Epithelial cell of prostate (primary cell): ENCODE data around the gene PVALEF.

ENCODE experiments used
- DNase-seq: peaks from one replicate; pipeline ENCODE4 v3.0.0-alpha.2; 2011; ENCODE audit warnings: low read depth, low spot score
- H3K27ac ChIP-seq: fragments of 450-650 bp; 2 replicates; pipeline ENCODE4 v1.5.1; 2017; ENCODE audit warnings: mild to moderate bottlenecking

PVALEF gene

DNA sequence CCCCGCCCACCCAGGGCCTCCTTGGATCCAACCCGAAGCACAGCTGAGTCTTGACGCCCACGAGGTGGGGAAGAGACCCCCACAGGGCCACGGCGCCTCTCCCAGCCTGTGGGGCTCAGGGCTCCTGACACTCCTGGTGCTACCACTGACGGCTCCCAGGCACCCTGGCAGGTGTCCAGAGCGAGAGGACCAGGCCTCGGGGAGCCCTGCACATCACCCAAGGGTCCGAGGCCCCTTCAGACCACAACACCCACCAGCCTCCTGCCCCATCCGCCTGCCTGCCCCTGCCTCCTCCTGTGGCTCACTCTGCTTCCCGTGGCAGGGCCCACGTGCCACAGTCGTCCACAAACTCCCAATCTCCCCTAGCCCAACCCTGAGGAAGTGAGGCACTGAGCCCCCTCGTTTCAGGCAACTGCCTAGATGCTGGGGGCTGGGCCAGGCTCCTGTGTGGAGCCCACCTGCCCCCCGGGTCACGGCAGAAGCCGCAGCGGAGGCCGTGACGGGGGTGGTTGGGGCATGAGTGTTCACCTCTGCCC, 29.0 kb downstream of the PVALEF start:
- H3K27ac ChIP-seq, result no peak overlapping the region
- DNase-seq, result no peak

GRCh38 chr17:81194941-81195901, 29.9 kb downstream of the PVALEF start:
- no peak overlapping the region for H3K27ac ChIP-seq
- no peak for DNase-seq

DNA sequence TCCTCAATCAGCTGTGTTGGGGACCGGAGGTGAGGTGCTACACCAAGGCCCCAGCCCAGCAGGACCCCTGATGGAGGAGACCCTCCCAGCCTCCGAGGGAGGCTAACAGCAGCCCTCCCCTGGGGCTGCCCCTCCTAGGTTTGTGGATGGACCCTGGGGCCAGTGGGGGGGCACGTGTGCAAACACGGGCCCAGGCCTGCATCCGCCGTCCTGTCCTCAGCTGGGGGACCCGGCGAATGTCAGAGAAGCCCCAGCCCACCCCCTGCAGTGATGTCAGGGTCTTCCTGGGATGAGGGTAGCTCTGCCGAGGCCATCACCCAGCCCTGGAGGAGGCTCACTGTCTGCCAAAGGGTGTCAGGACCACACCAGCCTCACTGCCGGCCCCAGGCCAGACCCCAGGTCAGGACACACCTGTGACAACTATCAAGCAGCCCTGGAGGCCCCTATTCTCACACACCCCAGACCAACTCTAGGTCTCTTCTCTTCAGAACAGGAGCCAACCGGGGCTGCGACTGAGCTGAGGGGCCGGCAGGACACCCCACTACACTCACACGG, 30.7 kb downstream of the PVALEF start:
- no peak overlapping the region for H3K27ac ChIP-seq
- DNase-seq, result no peak

GRCh38 chr17:81196505-81197408, 31.4 kb downstream of the PVALEF start:
- no peak overlapping the region for H3K27ac ChIP-seq
- no peak for DNase-seq

DNA sequence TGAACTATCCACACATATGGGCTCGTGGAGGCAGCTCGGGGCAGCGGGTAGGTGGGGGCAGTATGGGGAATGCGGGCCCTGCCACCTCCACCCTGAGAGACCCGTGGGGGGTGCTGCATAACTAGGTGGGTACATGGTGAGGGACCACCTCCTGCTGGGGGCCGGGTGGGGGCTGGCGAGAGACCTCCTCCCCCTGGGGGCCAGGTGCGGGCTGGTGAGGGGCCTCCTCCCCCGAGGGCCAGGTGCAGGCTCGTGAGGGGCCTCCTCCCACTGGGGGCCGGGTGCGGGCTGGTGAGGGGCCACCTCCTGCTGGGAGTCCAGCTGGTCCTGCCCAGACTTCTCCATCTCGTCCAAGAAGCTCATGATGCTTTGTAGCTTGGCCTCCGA, 32.1 kb downstream of the PVALEF start:
- DNase-seq, result no peak
- H3K27ac ChIP-seq, result no peak overlapping the region

- DNase-seq, result no peak
- no peak overlapping the region for H3K27ac ChIP-seq
These were observed 32.7 kb downstream of the PVALEF start for GRCh38 chr17:81197831-81198490.

DNA sequence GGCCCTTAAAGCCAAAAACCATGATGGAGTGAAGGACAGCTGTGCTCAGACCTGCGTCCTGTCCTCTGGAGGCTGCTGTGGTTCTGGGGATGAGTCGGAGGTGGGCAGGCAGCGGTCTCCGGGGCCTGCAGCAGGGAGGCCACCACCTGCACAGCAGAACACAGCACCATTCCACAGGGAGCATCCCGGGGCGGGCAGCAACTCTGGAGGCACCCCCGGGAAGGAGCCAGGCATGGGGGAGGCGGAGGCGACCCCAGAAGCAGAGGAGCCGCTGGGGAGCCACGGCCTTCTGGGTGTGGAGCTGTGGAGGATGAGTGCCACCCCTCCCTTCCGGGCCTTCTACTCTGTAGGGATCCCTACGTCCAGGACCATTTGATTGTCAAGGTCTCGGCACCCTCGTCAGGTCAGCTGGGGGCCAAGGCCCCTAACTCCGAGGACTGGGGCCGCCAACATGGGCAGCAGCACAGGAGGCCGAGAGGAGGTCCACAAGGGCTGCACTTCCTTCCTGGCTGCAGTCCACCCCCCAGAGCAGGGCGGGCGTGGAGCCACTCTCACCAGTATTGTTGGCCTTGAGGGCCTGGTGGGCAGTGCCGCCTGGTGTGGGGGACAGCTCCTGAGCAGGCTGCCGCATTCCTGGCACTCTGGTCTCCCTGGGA, 33.6 kb downstream of the PVALEF start:
- H3K27ac ChIP-seq, result no peak overlapping the region

DNA sequence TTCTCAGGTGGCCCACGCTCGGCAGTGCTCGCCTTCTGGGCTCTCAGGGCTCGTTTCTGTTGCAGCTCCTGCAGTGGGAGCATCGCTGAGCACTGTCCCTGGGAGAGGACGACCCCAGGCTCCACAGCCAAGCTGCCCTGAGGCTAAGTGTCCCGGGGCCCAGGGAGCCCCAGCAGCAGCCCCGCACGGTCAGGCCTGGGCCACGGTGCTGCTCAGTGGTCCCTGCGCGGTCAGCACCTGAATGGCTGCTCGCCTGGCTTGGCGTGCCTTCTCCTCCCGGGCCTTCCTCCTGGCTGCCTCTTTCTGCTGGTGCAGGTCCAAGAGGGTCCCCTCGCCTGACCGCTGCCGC, 34.1 kb downstream of the PVALEF start:
- no peak overlapping the region for H3K27ac ChIP-seq
- DNase-seq, result no peak

More for the DNA sequence above, 33.6 kb downstream of the PVALEF start:
- no peak for DNase-seq

DNA sequence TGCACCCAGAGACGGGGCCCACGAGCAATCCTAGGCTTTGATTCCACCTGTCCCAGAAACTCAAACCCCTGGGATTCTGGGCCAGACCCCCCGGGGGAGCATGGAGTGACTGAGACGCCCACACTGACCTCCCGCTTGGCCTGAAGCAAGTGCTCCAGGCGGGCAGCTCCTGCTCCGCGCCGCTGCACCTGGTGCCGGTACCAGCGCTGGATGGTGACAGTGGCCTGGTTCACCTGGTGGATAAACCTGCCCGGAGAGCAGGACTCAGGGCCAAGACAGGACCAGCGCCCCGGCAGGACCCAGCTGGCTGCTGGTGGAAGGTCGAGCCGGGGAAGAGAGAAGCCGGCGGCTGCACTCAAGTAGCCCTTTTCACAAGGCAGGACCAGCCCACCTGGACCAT, 34.9 kb downstream of the PVALEF start:
- no peak for DNase-seq
- H3K27ac ChIP-seq, result no peak overlapping the region

DNA sequence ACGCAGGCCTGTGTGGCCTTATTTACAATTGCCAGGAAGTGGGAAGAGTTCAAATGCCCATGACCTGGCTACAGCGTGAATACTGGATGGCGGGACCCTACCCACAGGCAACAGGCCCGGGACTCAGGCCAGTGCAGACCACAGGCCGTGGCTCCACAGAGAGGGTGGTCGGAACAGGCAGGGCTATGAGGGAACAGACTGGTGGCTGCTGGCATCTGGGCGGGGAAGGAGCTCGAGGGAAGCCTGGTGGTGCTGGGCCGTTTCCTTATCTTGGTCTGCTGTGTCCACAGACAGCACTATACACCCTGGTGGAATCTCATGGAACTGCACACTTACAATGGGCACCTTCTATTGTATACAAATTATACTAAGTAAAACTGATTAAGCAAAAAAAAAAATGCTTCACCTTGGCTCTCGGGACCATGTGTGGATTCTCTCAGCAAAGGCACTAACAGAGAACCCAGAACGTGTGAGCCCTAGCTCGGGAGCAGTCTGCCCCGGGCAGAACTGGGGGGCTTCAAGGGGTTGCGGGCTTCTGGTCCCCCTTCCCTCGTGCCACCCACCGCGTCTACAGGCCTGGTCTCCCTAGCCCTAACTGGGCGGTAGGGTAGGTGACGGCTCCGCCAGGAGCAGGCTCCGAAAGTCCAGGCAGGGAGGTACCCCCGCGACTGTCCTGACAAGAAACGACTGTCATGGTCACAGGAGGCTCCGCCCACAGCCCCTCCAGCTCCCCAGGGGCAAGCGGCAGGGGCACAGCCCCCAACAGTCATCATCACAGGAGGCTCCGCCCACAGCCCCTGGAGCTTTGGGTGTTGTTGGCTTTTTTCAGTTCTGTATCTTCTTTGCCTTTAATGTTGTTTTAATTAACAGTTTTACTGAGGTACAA, 35.6 kb downstream of the PVALEF start:
- DNase-seq, result peak; percentile 18
- no peak overlapping the region for H3K27ac ChIP-seq

DNA sequence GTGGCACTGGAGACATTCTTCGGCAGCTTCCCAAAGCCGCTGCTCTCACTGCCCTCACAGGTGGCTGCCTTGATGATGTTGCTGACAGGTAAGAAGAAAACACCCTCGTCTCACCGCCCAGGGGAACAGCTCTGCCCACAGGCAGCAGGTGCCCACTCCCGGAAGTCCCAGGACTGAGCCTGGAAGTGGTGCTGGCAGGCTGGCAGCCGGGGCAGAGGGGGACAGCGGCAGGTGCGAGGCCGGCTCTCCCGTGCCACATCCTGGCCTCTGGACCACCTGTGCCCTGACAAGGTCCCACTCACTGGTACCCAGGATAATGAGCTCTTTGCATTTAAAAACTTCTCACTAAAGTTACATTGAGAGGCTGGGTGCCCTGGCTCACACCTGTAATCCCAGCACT, 37.0 kb downstream of the PVALEF start:
- DNase-seq, result no peak
- no peak overlapping the region for H3K27ac ChIP-seq

GRCh38 chr17:81203136-81203535, 37.8 kb downstream of the PVALEF start:
- no peak overlapping the region for H3K27ac ChIP-seq
- no peak for DNase-seq

- no peak overlapping the region for H3K27ac ChIP-seq
- DNase-seq, result no peak
These were observed 39.3 kb downstream of the PVALEF start for GRCh38 chr17:81204578-81204977.

DNA sequence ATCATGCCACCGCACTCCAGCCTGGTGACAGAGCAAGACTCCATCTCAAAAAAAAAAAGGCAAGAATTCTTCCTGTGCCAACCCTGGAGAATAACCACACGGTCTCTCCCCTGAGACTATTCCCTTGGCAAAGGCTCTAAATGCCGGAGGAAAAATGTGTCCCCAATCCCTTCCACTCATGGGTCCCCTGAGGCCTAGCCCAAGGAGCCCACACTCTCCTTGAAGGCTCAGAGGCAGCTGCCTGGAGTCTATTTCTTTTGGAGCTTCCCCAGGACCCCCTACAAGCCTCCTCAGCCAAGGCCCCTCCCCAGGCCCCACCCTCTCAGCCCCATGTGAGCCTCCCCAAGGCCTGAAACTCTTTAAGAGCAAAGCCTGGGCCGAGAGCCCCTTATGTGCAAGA, 40.9 kb downstream of the PVALEF start:
- no peak overlapping the region for H3K27ac ChIP-seq
- no peak for DNase-seq

DNA sequence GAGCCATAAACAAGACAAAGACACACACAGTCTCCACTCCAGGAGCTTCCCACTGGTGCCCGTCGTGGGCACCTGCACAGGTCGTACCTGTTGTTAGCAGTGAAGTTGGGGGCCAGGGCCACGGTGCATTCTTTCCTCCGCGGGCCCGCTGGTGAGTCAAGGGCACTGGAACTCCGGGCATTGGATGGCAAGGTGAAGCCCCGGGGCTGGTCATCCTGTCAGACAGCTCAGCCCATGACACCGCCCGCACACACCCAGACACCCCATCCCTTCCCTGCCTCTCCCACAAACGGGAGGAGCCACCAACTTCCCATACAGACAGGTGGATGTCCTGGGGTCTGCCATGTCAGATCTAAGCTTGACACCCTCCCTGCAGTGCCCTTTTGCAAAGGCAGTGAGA, 41.4 kb downstream of the PVALEF start:
- DNase-seq, result no peak
- H3K27ac ChIP-seq, result no peak overlapping the region

- no peak overlapping the region for H3K27ac ChIP-seq
- no peak for DNase-seq
These were observed 42.6 kb downstream of the PVALEF start for GRCh38 chr17:81207610-81208581.

DNA sequence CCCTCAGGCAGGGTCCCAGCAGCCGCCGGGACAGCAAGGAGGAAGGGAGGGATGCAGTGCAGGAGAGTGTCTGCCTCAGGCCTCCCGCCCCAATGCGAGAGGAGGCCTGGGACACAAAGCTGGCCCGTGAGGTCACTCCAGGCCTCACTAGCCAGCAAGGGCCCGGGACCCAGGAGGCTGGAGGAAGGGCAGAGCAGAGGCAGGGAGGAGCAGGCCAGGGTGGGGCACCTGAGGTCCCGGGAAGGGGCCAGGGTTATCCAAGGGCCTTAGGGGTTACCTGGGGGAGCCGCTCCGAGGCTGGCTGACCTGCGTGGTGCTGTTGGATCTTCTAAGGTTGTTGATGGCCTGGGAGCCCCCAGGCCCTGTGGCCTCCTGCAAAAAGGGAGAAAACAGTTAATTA, 43.3 kb downstream of the PVALEF start:
- DNase-seq, result no peak
- H3K27ac ChIP-seq, result no peak overlapping the region

- H3K27ac ChIP-seq, result no peak overlapping the region
- no peak for DNase-seq
These were observed 43.8 kb downstream of the PVALEF start for GRCh38 chr17:81209141-81209540.
